HG03097 (cell line): ENCODE data around the gene MPP7.

ENCODE experiments used
- ATAC-seq: cut with Tn5 transposase; IDR thresholded peaks from one replicate; pipeline ENCODE4 v1.9.1; 2021; ENCODE audit not compliant: unreplicated experiment, low FRiP score

The MPP7 gene

DNA sequence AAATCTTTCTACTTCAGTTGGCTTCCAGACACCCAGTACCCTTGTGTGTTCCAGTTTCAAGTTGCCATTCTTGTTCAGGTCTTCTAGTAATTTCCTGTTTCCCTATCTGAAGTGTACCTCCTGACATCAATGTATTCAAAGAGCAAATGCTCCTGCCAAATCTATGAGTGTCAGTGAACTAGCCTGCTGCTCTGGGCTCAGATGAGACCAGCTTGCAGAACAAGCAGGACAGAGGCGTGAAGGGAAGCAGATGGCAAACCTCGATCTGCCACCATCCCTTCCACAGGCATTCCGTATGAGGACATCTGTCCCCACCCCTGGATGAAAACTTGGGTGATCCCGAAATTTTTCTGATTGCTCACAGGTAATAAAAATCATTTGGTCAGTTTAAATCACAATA, 4.4 kb upstream of the MPP7 start:
- ATAC-seq = no peak

DNA sequence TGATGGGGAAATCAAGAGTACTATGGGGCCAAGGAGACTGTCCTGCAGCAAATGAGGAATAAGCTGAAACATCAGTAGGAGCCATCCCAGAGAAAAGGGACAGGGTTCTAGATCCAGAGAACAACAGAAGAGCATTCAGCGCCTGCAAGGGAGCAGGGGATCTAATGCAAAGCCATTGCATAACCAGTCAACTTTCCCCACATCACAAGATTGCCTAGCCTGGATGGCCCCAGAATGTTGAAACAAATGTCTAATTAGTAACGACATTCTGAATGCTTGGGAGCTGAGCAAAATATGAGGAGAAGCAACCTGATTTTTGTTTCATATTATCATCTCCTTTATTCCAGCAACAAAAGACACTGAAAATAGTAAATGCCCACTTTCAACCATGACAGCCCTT, 2.7 kb upstream of the MPP7 start:
- no peak for ATAC-seq

DNA sequence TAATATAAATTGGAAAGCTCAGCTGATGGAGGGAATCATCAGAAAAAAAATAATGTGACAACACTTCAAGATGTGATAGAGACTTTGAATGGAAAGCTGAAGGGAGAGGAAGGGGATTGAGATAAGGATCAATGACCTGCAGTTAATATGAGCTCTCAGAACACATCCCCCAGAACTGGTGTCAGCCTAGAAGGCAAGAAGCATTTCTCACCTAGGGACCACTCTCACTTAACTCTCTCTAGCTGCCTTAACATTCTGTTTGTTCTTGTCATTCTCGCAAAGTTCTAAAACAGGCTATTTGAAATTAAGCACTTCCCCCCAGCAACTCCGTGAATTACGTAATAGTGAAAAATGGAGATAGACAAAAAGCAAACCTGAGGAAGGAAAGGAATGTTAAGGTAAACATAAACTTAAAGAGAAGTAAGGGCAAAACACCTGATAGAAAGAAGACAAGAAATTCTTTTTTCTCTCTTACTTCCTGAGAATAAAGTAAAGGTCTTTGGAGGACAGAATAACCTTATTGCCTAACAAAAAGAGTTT, 1.2 kb upstream of the MPP7 start:
- no peak for ATAC-seq

DNA sequence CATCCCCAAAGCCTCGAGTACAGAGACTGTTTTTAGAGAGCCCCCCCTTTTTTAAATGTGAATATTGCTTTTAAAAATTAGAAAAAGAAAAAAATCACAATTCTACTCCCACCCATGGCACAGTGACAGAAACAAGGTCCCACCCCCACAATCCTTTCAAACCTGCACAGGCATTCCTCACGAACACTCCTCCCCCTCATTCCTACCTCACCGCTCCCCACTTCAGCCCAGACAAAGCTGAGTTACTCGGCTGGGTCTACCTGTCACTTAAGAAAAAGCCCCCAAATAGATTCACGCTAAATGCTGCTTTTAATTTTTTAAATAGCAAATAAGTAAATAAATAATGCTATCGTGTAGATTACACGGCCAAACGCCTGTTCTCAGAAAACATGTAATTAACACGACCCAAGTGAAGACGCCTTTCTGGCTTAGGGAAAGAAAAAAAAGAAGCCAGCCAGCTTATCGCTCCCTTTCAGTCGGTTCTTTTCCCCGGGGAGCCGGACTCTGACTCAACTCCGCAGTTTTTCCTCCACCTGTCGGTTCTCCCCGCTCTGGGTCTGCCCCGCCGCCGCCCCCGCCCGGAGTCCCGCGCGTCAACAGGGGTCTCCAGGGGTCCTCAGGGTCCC, 739 bp downstream of the MPP7 start:
- peak; percentile 1 for ATAC-seq

DNA sequence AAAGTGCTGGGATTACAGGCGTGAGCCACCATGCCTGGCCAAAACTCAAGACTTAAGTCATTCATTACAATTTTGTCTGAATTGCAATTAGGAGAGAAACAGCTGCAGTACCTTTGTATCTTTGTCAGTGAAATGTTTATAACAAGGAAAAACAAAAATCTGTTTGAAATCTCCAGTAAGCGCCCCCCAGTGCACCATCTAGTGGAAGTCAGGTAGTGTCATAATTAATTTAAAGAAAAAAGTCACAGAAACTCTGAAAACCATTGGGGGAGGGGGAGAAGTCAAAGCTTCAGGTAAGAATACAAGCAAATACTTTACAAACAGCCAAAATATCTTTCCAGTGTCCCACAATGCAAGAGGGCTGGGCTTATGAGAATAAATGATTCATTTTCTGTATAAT, 2.8 kb downstream of the MPP7 start:
- ATAC-seq = no peak

DNA sequence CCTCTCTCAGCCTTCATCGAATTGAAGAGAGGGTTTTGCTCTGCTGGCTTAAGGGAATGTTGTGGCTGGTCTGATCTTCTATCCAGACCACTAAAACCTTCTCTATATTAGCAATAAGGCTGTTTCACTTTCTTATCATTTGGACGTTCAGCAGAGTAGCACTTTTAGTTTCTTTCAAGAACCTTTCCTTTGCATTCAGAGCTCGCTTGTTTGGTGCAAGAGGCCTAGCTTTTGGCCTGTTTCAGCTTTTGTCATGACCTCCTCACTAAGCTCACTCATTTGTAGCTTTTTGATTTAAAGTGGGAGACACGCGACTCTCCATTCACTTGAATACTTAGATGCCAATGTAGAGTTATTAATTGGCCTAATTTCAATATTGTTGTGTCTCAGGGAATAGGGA, 3.9 kb downstream of the MPP7 start:
- no peak for ATAC-seq

DNA sequence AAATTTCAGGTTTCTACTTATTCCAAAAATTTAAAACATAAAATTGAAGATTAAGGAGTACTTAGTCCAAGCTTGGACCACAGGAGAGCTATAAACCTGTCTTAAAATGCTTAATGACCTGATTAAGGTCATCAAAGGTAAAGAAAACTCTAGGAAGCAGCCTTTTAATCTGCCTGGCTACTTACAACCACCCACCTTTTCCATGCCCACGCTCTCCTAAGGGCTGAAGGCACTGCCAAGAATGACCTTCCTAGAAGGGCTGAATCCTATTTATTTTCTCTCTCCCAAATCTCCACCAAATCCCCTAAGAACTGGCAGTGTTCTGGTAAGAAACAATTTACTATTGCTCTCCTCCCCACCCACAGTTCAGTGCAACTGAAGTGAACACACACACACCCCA, 6.8 kb downstream of the MPP7 start:
- no peak for ATAC-seq

DNA sequence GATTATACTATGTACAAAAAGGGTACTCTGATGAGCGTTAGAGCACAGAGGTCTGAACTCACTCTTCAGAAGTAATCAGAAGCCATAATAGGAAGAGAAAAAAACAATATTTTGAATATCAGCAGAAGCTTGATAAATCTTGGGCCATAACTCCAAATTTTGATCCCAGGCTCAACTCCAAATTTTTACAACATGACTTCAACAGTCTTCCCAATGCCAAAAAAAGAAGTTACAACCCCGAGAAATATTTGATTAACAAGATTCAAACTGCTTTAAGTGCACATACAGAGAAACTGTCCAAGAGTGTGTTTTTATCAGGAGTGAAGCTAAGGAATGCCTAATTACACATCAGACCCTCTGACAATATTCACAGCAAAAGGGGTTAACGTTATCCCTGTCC, 7.5 kb downstream of the MPP7 start:
- no peak for ATAC-seq

DNA sequence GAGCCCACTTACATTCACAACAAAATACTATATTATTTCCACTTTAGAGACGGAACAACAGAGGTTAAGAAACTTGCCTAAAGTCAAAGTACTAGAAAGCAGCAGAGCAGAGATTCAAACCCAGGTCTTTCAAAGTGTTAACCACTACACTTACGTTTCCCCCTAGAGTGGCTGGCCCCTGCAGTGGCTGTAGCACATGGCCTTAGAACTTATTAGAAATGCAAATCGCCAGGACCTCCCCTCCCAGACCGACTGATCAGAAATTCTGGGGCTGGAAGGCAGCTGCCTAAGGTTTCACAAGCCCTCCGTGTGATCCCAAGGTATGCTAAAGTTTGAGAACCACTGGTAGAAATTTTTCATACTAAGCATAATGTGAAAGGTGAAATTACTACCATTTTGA, 8.1 kb downstream of the MPP7 start:
- no peak for ATAC-seq

DNA sequence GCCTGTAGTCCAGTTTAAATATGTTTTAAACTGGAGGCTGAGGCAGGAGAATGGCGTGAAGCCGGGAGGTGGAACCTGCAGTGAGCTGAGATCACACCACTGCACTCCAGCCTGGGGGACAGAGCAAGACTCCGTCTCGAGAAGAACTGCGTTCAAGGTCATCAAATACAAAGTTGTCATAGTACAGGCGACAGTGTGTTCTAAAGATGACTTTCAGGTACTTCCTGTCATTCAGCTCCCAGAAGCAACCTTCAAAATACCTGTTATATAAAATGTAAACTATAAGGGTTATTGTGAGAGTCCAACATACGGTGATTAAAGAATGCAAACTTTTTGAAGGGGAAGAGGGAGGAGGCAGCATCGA, 8.7 kb downstream of the MPP7 start:
- ATAC-seq = no peak

DNA sequence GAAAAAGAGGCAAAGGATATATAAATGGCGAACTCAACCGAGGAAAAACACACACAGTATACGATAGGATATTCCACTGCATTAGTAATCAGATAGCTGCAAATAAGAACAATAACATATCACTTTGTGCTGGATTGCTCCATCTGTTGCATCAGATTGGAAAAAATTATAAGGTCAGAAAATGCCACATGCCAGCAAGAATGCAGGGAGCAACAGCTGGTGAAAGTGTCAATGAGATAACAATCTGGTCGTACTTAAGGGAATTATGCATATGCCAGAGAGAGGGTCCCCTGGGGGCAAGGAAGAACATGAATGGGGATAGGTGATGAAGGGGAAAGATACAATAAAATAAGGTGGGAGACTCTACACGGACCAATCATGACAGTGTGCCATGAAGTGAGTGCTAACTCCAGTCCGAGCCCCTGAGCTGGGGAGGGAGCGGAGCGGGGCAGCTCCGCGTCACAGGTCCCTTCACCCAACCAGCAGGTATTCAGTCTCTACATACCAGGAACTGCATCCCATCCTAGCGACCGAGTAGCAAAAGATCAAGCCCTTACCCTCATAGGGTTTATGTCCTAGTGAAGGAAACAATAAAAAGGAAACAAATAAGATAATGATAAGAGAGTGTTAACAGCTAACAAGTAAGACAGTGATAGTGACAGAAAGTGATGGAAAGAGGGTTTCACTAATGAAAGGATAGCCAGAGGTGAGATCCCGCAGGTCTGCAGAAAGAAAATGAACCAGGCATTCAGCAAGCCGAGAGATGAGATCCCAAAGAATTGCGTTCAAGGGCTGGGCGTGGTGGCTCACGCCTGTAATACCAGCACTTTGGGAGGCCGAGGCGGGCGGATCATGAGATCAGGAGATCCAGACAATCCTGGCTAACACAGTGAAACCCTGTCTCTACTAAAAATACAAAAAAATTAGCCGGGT, 9.4 kb downstream of the MPP7 start:
- no peak for ATAC-seq

DNA sequence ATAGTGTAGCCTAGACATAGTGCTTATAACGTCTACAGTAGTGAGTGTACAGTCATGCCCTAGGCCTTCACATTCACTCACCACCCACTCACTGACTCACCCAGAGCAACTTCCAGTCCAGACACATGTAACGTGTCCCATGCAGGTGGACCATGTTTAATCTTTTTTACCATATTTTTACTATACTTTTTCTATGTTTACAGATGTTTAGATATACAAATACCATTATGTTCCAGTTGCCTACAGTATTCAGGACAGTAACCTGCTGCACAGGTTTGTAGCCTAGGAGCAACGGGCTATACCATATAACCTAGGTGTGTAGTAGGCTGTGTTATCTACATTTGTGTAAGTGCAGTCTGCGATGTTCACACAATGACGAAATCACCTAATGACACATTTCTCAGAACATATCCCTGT, 11.0 kb downstream of the MPP7 start:
- ATAC-seq = no peak

DNA sequence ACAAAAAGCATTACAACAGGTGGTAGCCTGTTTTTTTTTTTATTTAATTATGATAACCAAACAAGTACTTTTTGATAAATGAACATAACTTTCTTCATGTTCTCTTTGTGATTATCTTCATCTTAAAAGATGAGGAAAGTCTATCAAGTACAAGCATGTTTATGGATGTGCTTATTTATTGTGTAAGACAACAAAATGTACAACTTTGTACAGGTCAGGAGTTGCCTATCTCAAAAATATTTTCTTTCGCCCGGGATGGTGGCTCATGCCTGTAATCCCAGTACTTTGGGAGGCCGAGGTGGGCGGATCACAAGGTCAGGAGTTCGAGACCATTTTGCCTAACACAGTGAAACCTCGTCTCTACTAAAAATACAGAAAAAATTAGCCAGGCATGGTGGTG, 17.0 kb downstream of the MPP7 start:
- no peak for ATAC-seq

DNA sequence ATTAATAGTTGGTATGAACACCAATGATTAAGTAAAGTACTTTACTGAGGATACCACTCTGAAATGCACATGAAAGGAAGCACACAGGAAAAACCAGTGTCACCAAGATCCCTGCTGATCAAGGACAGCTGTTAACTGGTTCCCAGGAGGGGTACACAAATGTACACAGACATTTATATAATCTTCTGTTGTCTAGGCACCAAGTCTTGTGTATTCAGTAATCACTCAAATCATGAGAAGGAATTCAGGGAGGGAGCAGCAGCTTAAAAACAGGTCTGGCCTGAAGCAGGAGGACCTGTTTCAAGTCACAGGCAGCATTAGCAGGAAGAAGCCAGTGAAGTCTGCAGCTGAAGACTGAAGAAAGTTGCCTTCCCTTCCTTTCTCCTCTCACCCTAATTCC, 18.7 kb downstream of the MPP7 start:
- ATAC-seq = no peak

DNA sequence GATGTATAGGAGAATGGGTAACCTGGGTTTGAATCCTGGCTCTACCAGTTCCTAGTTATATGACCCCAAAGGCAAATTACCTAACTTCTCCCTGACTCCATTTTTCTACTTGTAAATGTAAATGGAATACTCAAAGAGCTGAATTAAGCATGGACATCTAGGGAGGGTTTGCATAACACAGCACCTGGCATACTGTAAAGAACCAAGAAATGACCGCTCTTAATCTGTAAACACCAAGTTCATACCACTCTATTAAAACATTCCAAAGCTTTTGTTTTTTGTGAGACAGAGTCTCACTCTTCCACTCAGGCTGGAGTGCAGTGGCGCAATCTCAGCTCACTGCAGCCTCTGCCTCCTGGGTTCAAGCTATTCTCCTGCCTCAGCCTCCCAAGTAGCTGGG, 19.6 kb downstream of the MPP7 start:
- ATAC-seq = no peak

DNA sequence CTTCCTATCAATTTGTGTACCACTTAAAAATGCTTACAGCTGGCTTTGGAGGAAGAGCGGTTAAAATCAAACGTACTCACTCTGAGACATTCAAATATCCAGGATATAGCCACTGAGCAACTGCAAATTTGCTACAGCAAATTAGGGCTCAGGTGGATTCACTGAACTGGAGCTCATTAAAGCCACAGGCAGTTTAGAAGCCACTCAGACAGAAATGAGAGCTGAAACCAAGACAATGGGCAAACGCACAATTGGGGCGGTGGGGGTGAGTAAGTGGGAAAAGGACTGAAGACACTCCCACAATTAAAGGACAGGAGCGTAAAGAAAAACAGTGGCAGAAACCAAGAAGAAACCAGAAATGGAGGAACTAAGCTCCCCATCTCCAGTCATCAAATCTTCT, 20.5 kb downstream of the MPP7 start:
- no peak for ATAC-seq

DNA sequence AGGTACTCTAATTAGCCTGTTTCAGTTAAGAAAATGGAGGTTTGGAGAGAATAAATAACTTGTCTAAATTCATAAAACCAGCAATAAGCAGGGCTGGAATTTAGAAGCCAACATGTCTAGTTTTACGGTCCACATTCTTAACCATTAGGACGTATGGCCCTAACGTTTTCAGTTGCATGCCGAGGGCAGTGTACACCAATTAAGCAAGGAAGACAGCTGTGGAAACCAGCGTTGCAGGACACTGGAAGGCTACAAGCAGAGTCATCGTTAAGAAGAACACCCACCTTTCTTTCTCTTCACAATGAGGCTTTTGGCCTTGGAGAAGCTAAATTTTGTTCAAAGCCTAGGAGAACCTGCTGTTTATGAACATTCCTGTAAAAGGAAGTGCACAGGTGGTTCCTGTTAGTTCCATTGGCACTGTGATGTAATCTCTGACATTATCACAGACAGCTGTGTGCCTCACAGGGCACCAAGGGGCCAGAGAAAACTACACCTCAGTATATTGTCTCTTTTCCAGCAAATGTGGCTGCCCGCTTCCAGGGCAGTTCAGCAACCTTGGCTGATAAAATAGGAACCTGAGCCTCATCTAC, 21.0 kb downstream of the MPP7 start:
- ATAC-seq = no peak

DNA sequence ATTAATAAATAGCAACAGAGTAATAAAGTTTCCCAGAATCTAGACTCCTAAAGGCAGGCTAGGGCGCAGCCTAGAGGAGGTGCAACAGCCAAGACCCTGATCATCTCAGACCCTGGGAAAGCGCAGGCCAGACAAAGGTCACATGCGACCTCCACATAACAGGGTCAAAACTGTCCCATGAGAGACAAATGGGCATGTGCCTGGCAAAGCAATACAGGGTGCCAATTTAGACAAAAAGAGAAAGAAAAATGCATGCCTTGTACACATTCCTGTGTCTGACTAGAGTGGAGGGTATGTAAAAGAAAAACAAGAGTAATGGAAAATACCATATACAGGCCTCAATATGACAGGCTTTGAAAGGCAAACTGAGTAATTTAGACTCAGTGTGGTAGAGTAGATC, 22.2 kb downstream of the MPP7 start:
- no peak for ATAC-seq

DNA sequence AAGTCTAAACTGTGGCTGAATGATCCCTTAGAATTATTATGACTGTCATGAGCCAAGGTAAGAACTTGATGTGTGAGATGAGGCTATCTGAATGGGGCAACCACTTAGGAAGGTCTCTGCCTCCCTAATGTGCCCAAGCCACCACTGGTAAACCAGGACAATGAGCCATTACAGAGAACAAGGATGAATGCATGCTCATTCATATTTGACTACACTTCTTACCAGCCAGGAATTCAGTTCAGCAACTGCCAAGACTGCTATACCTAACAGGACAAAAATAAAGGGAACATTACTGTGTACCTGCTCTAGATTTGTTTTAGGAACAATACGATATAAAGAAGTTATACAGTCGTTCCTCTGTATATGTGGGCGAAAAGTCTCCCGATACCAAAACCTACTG, 23.0 kb downstream of the MPP7 start:
- no peak for ATAC-seq

DNA sequence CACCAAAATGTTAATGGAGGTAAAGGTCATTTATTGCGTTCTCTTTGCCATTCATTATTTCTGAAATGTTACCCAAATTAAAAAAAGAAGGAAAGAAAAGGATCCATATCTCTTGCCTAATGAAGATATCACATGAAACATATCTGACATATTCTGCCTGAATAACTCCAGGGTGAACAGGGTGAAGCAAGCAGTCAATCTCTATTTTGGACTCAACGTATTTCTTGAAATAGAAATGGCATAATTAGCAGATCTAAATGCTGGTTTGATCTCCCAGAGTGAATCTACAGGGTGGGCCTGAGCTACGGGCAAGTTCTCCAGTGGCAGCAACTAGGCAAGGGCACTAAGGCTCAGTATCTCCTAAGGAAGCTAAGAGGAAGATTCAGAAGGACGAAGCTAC, 24.0 kb downstream of the MPP7 start:
- no peak for ATAC-seq

DNA sequence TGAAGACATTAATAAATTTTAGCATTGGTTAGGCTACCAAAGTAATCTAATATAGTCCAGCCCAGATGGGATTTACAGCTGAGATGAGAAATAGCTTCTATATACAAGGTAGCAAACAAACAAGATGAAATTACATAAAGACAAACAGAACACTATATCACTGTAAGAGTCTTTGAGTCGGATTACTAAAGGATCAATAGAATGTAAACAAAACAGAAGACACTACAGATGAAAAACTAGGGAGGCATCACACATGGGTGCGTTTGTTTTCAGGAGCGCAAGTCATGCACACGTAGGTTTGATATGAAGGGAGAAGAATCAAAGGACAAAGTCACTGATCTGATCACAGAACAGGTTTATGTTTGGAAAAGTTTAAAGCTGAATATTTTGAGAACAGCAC, 26.5 kb downstream of the MPP7 start:
- no peak for ATAC-seq

DNA sequence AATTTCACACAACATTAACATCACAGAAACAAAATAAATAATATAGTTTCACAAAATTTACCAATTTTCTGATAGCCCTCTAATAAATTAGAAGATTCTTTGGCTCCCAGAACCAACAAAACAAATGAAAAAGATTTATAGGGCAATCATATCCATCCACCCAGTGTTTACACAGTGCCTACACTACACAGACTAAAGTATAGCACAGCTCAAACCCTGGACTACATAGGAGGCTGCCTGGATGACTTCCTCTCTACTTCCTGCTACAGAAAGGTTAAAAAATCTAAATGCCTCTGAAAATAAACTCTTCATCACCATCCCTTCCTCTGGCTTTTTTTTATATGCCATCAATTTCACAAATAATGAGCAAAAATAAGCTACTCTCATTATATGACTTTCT, 28.4 kb downstream of the MPP7 start:
- no peak for ATAC-seq
